Measurements from ENCODE around the gene PARD3. TPM values are rescaled to one million over a fixed set of nuclear protein-coding genes. Genes with fewer than 3 reads are reported as not detected.

Gene PARD3
- total and polyA plus RNA-seq, 10 of the 15 experiments (the other 5 are each of a cell fraction or from before 2014, with no cell fraction given) = 2.6 to 43.1 (median 13.9) TPM

- TF ChIP-seq ZNF207 (IDR thresholded peaks at IDR 0.05; ENCODE audit: borderline replicate concordance) (no peak), ZBTB4 (CRISPR knock-in tag; IDR thresholded peaks at IDR 0.05) (no peak), ZNF384 (IDR thresholded peaks at IDR 0.05; ENCODE audit: borderline replicate concordance, low read depth, low read length) (no peak), MTA2 (IDR thresholded peaks at IDR 0.05; ENCODE audit: low read depth) (no peak), TCF3 (IDR thresholded peaks at IDR 0.05; ENCODE audit: borderline replicate concordance, insufficient read depth, low read depth, low read length) (no peak), ZNF217 (IDR thresholded peaks at IDR 0.05) (no peak), HDAC2 (IDR thresholded peaks at IDR 0.05) (no peak), NR2F1 (conservative IDR thresholded peaks at IDR 0.05) (no peak), CBX3 (IDR thresholded peaks at IDR 0.05; ENCODE audit: borderline replicate concordance, low read depth) (no peak), SKIL (IDR thresholded peaks at IDR 0.05; ENCODE audit: low read depth, poor library complexity, severe bottlenecking) (no peak), ESRRA (IDR thresholded peaks at IDR 0.05; ENCODE audit: low read length) (no peak), GABPA (IDR thresholded peaks at IDR 0.05; ENCODE audit: low read depth) (no peak)
Measured at GRCh38 chr10:34549953-34550352, 265.1 kb downstream of the PARD3 start (continued).

Measured in GM12878 (cell line).